Epithelial cell of proximal tubule (primary cell): ENCODE results near the gene CERS6. TPM values are rescaled to one million over a fixed set of nuclear protein-coding genes. Genes with fewer than 3 reads are reported as not detected.

ENCODE experiments used
- DNase-seq: peaks from one replicate; pipeline ENCODE4 v3.0.0-alpha.2; 2011; ENCODE audit warnings: low read depth
- H3K4me3 ChIP-seq: 2 replicates; pipeline ENCODE4 v1.5.1; 2011; ENCODE audit warnings: low read depth, mild to moderate bottlenecking, low read length
- total RNA-seq: library from RNA; depleted of rRNA; stranded (reverse); fragments of >200 nt; gene quantifications from 2 replicates; pipeline ENCODE4 v1.2.3, GENCODE V29; 2015
- TF ChIP-seq, protein P1 (sequence below): conservative IDR thresholded peaks from 2 replicates; pipeline ENCODE4 v1.5.1; 2012; ENCODE audit warnings: low read depth, mild to moderate bottlenecking, low read length

The CERS6 gene
- total RNA-seq, 1 donor from 2014 or later = 11.6 TPM

DNA sequence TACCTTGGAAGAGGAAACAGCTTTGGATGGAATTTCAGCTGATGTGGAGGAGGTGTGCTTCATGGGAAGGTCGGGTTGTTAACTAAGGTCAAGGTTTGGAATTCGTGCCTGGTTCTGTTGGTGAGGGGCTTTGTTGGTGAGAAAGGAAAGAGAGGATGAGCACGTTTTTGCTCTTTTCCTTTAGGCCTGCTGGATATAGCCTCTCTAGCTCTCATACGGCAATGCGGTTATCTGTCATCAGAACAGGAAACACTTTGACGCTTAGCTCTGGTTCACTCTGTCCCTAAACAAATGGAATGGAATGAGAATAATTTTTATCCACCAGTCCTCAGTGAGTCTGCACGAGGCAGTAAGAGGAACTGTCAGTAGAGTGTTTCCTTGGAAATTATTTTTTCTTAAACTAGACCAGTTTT lies 176.6 kb downstream of the CERS6 start:
- H3K4me3 ChIP-seq = no peak overlapping the region
- TF ChIP-seq, protein P1, sequence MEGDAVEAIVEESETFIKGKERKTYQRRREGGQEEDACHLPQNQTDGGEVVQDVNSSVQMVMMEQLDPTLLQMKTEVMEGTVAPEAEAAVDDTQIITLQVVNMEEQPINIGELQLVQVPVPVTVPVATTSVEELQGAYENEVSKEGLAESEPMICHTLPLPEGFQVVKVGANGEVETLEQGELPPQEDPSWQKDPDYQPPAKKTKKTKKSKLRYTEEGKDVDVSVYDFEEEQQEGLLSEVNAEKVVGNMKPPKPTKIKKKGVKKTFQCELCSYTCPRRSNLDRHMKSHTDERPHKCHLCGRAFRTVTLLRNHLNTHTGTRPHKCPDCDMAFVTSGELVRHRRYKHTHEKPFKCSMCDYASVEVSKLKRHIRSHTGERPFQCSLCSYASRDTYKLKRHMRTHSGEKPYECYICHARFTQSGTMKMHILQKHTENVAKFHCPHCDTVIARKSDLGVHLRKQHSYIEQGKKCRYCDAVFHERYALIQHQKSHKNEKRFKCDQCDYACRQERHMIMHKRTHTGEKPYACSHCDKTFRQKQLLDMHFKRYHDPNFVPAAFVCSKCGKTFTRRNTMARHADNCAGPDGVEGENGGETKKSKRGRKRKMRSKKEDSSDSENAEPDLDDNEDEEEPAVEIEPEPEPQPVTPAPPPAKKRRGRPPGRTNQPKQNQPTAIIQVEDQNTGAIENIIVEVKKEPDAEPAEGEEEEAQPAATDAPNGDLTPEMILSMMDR = no peak
- DNase-seq = no peak

DNA sequence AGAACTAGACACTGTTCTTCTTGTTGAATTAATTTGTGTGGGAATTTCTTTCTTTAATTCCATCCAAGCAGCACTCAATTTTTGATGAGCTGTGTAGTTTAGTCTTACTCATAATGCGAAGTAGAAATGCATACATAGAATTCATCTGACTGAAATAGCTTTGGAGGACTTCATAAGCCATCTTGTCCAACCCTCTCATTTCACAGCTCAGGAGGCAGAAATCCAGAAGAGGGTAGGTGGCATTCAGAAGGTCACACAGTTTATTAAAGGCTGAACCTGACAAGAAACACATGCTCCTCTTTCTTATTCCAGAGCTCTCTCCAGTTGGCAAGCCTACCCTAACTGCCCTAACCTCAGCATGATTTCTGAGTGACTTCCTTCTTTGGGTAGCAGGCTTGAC lies 177.1 kb downstream of the CERS6 start:
- no peak for DNase-seq
- TF ChIP-seq, protein P1 = no peak
- no peak overlapping the region for H3K4me3 ChIP-seq

DNA sequence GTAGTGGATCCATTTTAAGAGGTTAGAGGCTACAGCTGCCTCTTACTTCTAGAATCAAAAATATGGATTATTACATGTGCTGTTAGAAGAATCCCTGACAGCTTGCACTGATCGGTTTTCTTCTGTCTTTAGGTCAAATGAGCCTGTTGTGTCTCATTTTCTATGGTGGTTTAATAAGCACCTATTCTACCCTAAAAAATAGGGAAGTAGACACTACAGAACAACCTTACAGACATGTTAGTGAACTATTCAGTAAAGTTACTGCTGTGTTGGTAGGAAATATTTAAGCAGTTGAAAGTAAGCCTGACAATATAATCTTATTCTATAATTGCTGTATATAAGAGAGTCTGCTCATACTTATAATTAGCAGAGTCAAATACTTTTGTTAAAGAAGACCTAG lies 177.8 kb downstream of the CERS6 start:
- DNase-seq = no peak
- H3K4me3 ChIP-seq = no peak overlapping the region
- TF ChIP-seq, protein P1 = no peak

DNA sequence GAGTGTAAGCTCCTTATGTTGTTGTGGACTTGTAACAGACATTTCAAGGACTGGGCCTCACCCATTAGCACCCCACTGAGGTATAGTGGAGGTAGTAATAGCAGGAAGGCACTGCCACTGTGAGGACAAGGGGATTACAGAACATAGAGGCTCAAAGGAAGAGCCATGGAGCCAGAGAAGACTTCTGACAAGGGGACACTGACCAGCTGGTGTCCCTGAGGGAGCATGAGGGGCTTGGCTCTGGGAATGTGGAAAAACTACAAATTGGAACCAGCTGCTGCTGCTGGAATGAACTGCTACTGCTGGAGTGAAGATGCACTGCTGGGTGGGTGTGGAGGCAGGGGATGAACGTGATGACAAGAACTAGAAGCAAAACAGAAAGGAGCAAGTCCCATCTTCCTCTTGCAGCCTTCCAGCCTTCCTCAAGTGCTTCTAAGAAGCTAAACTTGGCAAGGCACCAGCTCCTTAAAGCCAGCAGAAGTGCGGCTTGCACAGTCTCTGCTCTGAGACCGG lies 179.0 kb downstream of the CERS6 start:
- TF ChIP-seq, protein P1 = no peak
- H3K4me3 ChIP-seq = no peak overlapping the region
- no peak for DNase-seq

DNA sequence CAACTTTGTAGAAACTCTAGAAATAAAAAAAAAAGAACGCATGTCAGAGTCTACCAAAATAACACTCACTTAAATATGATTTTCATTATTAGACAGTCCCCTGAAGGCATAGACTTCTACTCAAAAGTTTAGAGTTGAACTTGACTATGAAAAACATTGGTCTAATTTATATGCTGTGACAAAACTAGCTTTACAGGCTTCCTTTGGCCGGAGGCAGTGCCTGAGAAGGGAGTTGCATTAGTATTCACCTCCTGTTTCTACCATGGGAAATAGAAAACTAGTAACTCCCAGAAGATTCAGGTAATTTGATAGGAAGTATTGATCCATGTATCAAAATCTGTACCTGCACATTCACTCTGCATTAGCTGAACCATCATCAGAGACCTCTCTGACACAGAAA lies 182.9 kb downstream of the CERS6 start:
- TF ChIP-seq, protein P1 = no peak
- H3K4me3 ChIP-seq = no peak overlapping the region
- DNase-seq = no peak

DNA sequence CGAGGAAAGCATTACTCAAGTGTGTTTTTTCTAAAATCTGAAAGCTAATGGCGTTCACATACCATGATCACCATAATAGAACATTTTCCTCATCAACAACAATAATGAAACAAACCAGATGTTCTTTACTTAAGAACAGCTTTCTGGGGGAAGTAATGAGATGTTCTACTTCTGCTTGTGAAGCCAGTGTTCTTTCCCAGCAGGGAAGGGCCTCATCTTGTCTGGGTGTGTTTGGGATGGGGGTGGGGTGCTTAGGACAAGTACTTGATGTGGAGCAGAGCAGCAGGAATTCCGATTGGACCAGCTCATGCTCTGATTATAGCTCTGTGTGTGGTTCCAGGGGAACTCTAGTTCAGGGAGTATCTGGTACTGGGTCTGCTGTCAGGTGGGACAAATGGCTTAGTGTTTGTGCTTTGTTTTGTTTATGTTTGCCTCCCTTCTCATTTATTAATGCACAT lies 183.4 kb downstream of the CERS6 start:
- TF ChIP-seq, protein P1 = no peak
- DNase-seq = peak; percentile 13
- no peak overlapping the region for H3K4me3 ChIP-seq

DNA sequence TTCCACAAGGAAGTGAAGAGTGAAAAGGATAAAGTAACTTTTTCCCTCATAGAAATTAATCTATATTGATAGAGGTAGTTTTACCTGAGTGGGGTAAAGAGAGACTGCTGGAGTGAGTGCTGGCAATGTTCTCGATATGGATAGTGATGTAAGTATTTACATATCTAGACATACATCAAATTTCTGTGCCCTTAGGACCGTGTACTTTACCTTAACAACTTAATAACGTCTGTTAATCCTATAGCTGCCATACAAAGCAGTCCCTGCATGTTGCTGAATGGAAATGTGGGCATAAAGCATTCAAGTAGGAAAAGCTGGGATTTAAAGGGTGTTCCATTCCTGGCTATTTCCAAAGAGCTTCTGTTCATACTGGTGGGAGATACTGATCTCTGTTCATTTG lies 184.0 kb downstream of the CERS6 start:
- DNase-seq = no peak
- TF ChIP-seq, protein P1 = no peak
- no peak overlapping the region for H3K4me3 ChIP-seq
